ENCODE data around the gene FYB1. TPM values are rescaled to one million over a fixed set of nuclear protein-coding genes. Genes with fewer than 3 reads are reported as not detected.
"Not testable (repeated sequence)": the region's sequence is repeated elsewhere in the genome, so short reads cannot be mapped to it uniquely, and the experiment has no call there.

FYB1 gene
- total RNA-seq, 1 donor from 2014 or later, result 1.6 TPM

- FAIRE-seq (no peak), DNase-seq (ENCODE audit: low spot score in 2 of 2) (no peak)
Observed at GRCh38 chr5:39231705-39232525, 12.6 kb upstream of the FYB1 start.

- DNase-seq (ENCODE audit: low spot score in 2 of 2) (no peak), FAIRE-seq (no peak)
Observed at GRCh38 chr5:39228596-39228995, 9.2 kb upstream of the FYB1 start.

GRCh38 chr5:39226558-39226957 lies 7.2 kb upstream of the FYB1 start:
- FAIRE-seq, result no peak
- DNase-seq (ENCODE audit: low spot score in 2 of 2), result no peak

- DNase-seq (ENCODE audit: low spot score in 2 of 2), result no peak
- no peak for FAIRE-seq
Observed at GRCh38 chr5:39226100-39226451, 6.7 kb upstream of the FYB1 start.

GRCh38 chr5:39225405-39226099 lies 6.2 kb upstream of the FYB1 start:
- FAIRE-seq (no peak), DNase-seq (ENCODE audit: low spot score in 2 of 2) (no peak)

- no peak for FAIRE-seq
- DNase-seq (ENCODE audit: low spot score in 2 of 2), result no peak
Observed at GRCh38 chr5:39224196-39224761, 4.9 kb upstream of the FYB1 start.

- DNase-seq (ENCODE audit: low spot score in 2 of 2) (no peak), FAIRE-seq (no peak)
Observed at GRCh38 chr5:39223565-39224156, 4.3 kb upstream of the FYB1 start.

GRCh38 chr5:39221671-39222070 lies 2.3 kb upstream of the FYB1 start:
- not testable (repeated sequence) for FAIRE-seq; DNase-seq (ENCODE audit: low spot score in 2 of 2)

- FAIRE-seq, result no peak
- no peak for DNase-seq (ENCODE audit: low spot score in 2 of 2)
Observed at GRCh38 chr5:39220280-39221030, 1.1 kb upstream of the FYB1 start.

- FAIRE-seq (no peak), DNase-seq (ENCODE audit: low spot score in 2 of 2) (no peak)
Observed at GRCh38 chr5:39218482-39219402, 621 bp downstream of the FYB1 start.

GRCh38 chr5:39217365-39218281 lies 1.7 kb downstream of the FYB1 start:
- DNase-seq (ENCODE audit: low spot score in 2 of 2) (peak; percentile 23 to 53), FAIRE-seq (no peak)

- no peak for DNase-seq (ENCODE audit: low spot score in 2 of 2)
- FAIRE-seq, result no peak
Observed at GRCh38 chr5:39216631-39217030, 2.7 kb downstream of the FYB1 start.

- FAIRE-seq (no peak), DNase-seq (ENCODE audit: low spot score in 2 of 2) (no peak)
Observed at GRCh38 chr5:39215857-39216256, 3.5 kb downstream of the FYB1 start.

GRCh38 chr5:39214912-39215709 lies 4.3 kb downstream of the FYB1 start:
- FAIRE-seq, result peak; percentile 8

GRCh38 chr5:39213447-39214207 lies 5.7 kb downstream of the FYB1 start:
- no peak for FAIRE-seq

More at GRCh38 chr5:39214912-39215709, 4.3 kb downstream of the FYB1 start:
- DNase-seq (ENCODE audit: low spot score in 2 of 2), result no peak

GRCh38 chr5:39211773-39212172 lies 7.6 kb downstream of the FYB1 start:
- FAIRE-seq (no peak), DNase-seq (ENCODE audit: low spot score in 2 of 2) (no peak)

More at GRCh38 chr5:39213447-39214207, 5.7 kb downstream of the FYB1 start:
- no peak for DNase-seq (ENCODE audit: low spot score in 2 of 2)

- no peak for DNase-seq (ENCODE audit: low spot score in 2 of 2)
- no peak for FAIRE-seq
Observed at GRCh38 chr5:39209924-39210323, 9.4 kb downstream of the FYB1 start.

All from frontal cortex (tissue), 4 donors.